ENCODE measurements around the gene KRT34.

DNA sequence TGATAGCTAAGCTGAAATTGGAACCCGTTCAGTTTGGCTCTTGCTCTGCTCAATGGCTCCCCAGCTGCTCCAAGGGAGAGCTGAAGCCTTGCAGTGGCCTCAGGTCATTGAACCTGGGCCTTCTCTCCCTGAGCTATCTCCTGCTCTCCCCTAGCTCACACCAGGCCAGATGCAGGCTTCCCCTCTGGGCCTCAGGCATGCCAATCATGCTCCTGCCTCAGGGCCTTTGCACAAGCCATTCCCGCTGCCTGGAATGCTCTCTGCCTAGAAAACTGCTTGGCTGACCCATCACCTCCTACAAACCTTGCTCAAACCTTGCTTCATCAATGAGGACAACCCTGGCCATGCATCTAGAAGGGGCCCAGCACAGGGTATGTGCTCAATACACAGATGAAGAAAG lies 49.9 kb downstream of the KRT34 start:
- TF ChIP-seq, protein P1, sequence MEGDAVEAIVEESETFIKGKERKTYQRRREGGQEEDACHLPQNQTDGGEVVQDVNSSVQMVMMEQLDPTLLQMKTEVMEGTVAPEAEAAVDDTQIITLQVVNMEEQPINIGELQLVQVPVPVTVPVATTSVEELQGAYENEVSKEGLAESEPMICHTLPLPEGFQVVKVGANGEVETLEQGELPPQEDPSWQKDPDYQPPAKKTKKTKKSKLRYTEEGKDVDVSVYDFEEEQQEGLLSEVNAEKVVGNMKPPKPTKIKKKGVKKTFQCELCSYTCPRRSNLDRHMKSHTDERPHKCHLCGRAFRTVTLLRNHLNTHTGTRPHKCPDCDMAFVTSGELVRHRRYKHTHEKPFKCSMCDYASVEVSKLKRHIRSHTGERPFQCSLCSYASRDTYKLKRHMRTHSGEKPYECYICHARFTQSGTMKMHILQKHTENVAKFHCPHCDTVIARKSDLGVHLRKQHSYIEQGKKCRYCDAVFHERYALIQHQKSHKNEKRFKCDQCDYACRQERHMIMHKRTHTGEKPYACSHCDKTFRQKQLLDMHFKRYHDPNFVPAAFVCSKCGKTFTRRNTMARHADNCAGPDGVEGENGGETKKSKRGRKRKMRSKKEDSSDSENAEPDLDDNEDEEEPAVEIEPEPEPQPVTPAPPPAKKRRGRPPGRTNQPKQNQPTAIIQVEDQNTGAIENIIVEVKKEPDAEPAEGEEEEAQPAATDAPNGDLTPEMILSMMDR (IDR thresholded peaks at IDR 0.05; ENCODE audit: low read depth, low read length, poor library complexity, severe bottlenecking) = no peak
- TF ChIP-seq EZH2phosphoT487 (IDR thresholded peaks at IDR 0.05; ENCODE audit: borderline replicate concordance, low read length) = no peak
